Cardiac muscle cell (in vitro differentiated cells and primary cell): Measurements from ENCODE around the gene CIB2. TPM values are rescaled to one million over a fixed set of nuclear protein-coding genes. Genes with fewer than 3 reads are reported as not detected.

Experiments used
- DNase-seq, 2 donors: peaks; one replicate each; pipeline versions ENCODE4 v3.0.0 to v3.0.0-alpha.2; 2010 to 2017; ENCODE audit warnings: low read depth in 1 of 2, low spot score in 1 of 2
- H3K27ac ChIP-seq: fragments of 200-600 bp; sonication (generic); 2 replicates; pipeline ENCODE4 v1.5.1; 2016
- H3K27me3 ChIP-seq: fragments of 200-600 bp; sonication (generic); 2 replicates; pipeline ENCODE4 v1.6.0; 2016; ENCODE audit warnings: control low read depth
- H3K36me3 ChIP-seq: fragments of 200-600 bp; sonication (generic); 2 replicates; pipeline ENCODE4 v1.5.1; 2016; ENCODE audit warnings: control low read depth
- H3K4me1 ChIP-seq: fragments of 200-600 bp; sonication (generic); 2 replicates; pipeline ENCODE4 v1.8.1; 2017; ENCODE audit warnings: low read depth, mild to moderate bottlenecking, mixed run types
- H3K4me3 ChIP-seq: fragments of 200-600 bp; sonication (generic); 2 replicates; pipeline ENCODE4 v1.5.1; 2016; ENCODE audit warnings: mild to moderate bottlenecking
- H3K9me3 ChIP-seq: fragments of 200-600 bp; sonication (generic); 2 replicates; pipeline ENCODE4 v1.5.1; 2017; ENCODE audit warnings: low read depth, mild to moderate bottlenecking, control low read depth
- polyA plus RNA-seq: library from polyadenylated mRNA; unstranded; fragments of >200 nt; fragmentation: Nextera tagmentation; extraction: Ambion mirVana; gene quantifications from 2 replicates; pipeline ENCODE4 v1.2.1, GENCODE V29; 2016
- total RNA-seq: library from RNA; depleted of rRNA; stranded (reverse); fragments of >200 nt; gene quantifications from 2 replicates; pipeline ENCODE4 v1.2.3, GENCODE V29; 2016
- TF ChIP-seq, protein P1 (sequence below): IDR thresholded peaks from 2 replicates; pipeline ENCODE4 v1.5.1; 2012; ENCODE audit warnings: low read depth, mild to moderate bottlenecking, low read length

The CIB2 gene
- total and polyA plus RNA-seq, 2 experiments from 2014 or later: 59.9 to 63.4 TPM

DNA sequence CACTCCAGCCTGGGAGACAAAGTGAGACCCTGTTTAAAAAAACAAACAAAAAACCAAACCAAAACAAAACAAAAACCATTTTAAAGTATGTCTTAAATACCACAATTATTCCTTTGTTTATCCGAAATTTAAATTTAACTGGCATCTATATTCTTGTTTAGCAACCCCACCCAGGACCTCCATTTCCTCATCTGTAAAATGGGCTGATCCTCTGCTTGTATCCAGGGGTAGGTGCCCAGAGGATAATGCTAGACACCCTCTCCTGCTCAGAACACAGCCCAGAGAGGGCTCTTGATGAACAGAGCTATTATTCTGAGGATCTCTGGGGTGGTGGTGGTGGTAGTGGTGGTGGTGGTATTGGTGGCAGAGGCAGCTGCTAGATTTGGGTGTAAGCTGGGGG, 29.0 kb downstream of the CIB2 start:
- Histone ChIP-seq H3K27ac (no peak overlapping the region), H3K27me3 (no peaks in the 10 kb centered on the region), H3K36me3 (no peaks in the 10 kb centered on the region), H3K9me3 (no peaks in the 10 kb centered on the region), H3K4me1 (no peaks in the 10 kb centered on the region), H3K4me3 (no peak overlapping the region)
- TF ChIP-seq, protein P1, sequence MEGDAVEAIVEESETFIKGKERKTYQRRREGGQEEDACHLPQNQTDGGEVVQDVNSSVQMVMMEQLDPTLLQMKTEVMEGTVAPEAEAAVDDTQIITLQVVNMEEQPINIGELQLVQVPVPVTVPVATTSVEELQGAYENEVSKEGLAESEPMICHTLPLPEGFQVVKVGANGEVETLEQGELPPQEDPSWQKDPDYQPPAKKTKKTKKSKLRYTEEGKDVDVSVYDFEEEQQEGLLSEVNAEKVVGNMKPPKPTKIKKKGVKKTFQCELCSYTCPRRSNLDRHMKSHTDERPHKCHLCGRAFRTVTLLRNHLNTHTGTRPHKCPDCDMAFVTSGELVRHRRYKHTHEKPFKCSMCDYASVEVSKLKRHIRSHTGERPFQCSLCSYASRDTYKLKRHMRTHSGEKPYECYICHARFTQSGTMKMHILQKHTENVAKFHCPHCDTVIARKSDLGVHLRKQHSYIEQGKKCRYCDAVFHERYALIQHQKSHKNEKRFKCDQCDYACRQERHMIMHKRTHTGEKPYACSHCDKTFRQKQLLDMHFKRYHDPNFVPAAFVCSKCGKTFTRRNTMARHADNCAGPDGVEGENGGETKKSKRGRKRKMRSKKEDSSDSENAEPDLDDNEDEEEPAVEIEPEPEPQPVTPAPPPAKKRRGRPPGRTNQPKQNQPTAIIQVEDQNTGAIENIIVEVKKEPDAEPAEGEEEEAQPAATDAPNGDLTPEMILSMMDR: no peak
- no peak for DNase-seq

DNA sequence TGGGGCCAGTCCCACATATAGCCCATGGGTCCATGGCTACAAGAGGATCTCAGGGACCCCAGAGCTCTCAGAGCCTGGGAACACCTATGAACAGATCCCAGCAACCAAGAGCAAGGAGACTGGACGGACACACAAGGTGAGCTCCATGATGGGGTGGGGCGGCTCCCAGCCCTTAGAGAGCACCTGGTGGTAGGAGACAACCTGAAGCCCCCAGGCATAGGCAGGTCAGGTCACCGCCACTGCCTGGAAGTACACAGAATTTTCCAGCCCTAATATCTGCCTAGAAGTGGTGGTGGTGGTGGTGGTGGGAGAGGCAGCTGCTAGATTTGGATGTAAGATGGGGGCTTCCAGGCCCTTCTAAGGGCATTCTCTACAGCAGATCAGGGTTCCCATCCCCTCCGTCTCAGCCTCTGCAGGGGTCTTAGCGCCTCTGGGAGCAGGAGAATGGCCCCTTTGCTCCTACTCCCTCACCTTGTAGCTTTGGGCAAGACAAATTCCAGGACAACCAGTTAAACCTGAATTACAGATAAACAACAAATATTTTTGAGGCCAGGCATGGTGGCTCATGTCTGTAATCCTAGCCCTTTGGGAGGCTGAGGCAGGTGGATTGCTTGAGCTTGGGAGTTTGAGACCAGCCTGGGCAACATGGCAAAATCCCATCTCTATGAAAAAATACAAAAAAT, 29.7 kb downstream of the CIB2 start:
- Histone ChIP-seq H3K36me3 (no peaks in the 10 kb centered on the region), H3K4me1 (no peaks in the 10 kb centered on the region)
- no peak for DNase-seq

DNA sequence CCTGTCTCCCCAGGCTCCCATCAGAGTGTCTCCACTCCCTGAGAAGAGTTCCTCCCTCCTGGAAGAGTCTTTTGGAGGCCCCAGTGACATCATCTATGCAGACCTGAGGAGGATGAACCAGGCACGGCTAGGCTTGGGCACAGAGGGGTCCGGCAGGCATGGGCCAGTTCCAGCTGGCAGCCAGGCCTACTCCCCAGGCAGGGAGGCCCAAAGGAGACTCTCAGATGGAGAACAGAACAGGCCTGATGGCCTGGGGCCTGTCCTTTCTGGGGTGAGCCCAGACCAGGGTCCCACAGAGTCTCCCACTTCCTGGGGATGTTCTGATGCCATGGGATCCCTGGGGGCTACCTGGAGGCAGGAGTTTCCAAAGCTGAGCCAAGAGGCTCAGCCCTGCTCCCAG, 30.4 kb downstream of the CIB2 start:
- H3K4me3 ChIP-seq: no peak overlapping the region
- no peak overlapping the region for H3K27ac ChIP-seq
- no peaks in the 10 kb centered on the region for H3K36me3 ChIP-seq
- H3K4me1 ChIP-seq: no peaks in the 10 kb centered on the region
- no peak for DNase-seq
- H3K9me3 ChIP-seq: no peaks in the 10 kb centered on the region
- no peaks in the 10 kb centered on the region for H3K27me3 ChIP-seq
- TF ChIP-seq, protein P1: no peak

More for the DNA sequence above, 29.7 kb downstream of the CIB2 start:
- Histone ChIP-seq H3K27ac (no peak overlapping the region), H3K9me3 (no peaks in the 10 kb centered on the region), H3K4me3 (no peak overlapping the region), H3K27me3 (no peaks in the 10 kb centered on the region)
- TF ChIP-seq, protein P1: no peak

DNA sequence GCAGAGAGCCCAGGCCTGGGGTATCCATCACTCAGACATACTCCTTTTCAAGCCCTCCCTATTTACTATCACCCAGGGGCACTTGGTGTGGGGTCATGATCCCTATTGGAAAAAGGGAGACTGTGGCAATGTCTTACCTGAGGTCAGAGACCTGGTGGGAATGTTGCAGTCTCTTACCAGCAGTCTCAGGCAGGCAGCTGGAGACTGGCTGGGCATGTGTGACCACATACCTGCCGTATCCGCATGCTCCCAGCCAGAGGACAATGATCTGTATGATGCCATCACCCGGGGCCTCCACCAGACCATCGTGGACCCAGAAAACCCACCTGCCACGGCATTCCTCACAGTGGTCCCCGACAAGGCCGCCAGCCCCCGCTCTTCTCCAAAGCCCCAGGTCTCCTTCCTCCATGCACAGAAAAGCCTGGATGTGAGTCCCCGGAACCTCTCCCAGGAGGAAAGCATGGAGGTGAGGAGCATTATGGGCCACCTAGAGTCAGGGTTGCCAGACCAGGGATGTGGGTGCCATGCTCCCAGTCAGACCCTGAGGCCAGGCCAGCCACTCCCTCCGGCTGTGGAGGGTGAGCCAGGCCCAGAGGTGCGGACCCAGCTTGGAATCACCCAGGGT, 33.0 kb downstream of the CIB2 start:
- no peak for DNase-seq
- no peaks in the 10 kb centered on the region for H3K4me1 ChIP-seq
- H3K9me3 ChIP-seq: no peaks in the 10 kb centered on the region
- no peak overlapping the region for H3K27ac ChIP-seq
- TF ChIP-seq, protein P1: no peak
- no peaks in the 10 kb centered on the region for H3K36me3 ChIP-seq
- H3K4me3 ChIP-seq: no peak overlapping the region
- no peaks in the 10 kb centered on the region for H3K27me3 ChIP-seq

DNA sequence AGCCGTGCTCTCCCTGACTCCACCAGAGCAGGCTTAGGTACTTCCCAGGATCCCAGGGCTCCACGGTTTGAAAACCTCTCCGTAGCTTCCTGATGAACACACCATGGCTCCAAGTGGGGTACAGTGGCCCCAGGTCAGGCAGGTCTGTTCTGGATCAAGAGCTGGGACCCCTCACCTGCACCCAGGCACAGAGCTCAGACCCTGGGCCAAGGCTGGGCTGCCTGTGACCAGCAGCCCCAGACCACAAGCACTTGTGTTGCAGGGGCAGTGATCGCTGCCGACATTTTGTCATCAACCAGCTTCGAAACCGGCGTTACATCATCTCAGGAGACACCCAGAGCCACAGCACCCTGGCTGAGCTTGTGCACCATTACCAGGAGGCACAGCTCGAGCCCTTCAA, 33.6 kb downstream of the CIB2 start:
- no peaks in the 10 kb centered on the region for H3K4me1 ChIP-seq
- no peaks in the 10 kb centered on the region for H3K27me3 ChIP-seq
- no peaks in the 10 kb centered on the region for H3K9me3 ChIP-seq
- H3K27ac ChIP-seq: no peak overlapping the region
- no peak for DNase-seq
- TF ChIP-seq, protein P1: no peak
- no peaks in the 10 kb centered on the region for H3K36me3 ChIP-seq
- H3K4me3 ChIP-seq: no peak overlapping the region
